CD8-positive, alpha-beta memory T cell (primary cell): ENCODE data around the gene LPIN1. TPM values are rescaled to one million over a fixed set of nuclear protein-coding genes. Genes with fewer than 3 reads are reported as not detected.
"Not testable (repeated sequence)": the region's sequence is repeated elsewhere in the genome, so short reads cannot be mapped to it uniquely, and the experiment has no call there.

ENCODE experiments used
- CTCF ChIA-PET: fragments of 350-600 bp; sonication (Branson Sonifier 250); formaldehyde crosslinking; loops from one replicate; lab custom pipeline; 2021; ENCODE audit warnings: antibody characterized with exemption; lab: Charles Lee
- POLR2A ChIA-PET: fragments of 350-600 bp; sonication (Branson Sonifier 250); formaldehyde crosslinking; loops from one replicate; lab custom pipeline; 2021; ENCODE audit warnings: antibody characterized with exemption; lab: Charles Lee
- DNase-seq, 5 donors: peaks; one replicate each; pipeline versions ENCODE4 v3.0.0 to v3.0.0-alpha.2; 2020 to 2022; ENCODE audit warnings: mixed read lengths in 1 of 5
- H3K27ac ChIP-seq: one replicate; pipeline ENCODE4 v1.7.0; 2013; ENCODE audit warnings: low read depth, mild to moderate bottlenecking, low read length, moderate library complexity
- H3K27me3 ChIP-seq: 2 replicates; pipeline ENCODE4 v1.7.0; 2013; ENCODE audit warnings: low read length, mild to moderate bottlenecking; ENCODE audit not compliant: insufficient read depth, poor library complexity, severe bottlenecking
- H3K36me3 ChIP-seq: 2 replicates; pipeline ENCODE4 v1.7.0; 2013; ENCODE audit warnings: mild to moderate bottlenecking, low read length, moderate library complexity; ENCODE audit not compliant: insufficient read depth
- H3K4me1 ChIP-seq: 2 replicates; pipeline ENCODE4 v1.7.0; 2013; ENCODE audit warnings: mild to moderate bottlenecking, low read length, moderate library complexity; ENCODE audit not compliant: insufficient read depth
- H3K4me3 ChIP-seq: 2 replicates; pipeline ENCODE4 v1.7.0; 2013; ENCODE audit warnings: mild to moderate bottlenecking, low read length
- H3K9me3 ChIP-seq: 2 replicates; pipeline ENCODE4 v1.7.0; 2013; ENCODE audit warnings: mild to moderate bottlenecking, low read length
- H3K27ac Mint-ChIP-seq, 8 donors: one replicate each; pipeline ENCODE4 v1.8.0; 2020 to 2021; ENCODE audit warnings: mixed read lengths in 8 of 8, mild to moderate bottlenecking in 6 of 8, inconsistent platforms in 3 of 8, moderate library complexity in 3 of 8
- H3K27me3 Mint-ChIP-seq, 2 donors: one replicate each; pipeline ENCODE4 v1.8.0; 2020 to 2021; ENCODE audit warnings: mixed read lengths in 2 of 2, mild to moderate bottlenecking in 1 of 2, moderate library complexity in 1 of 2
- H3K36me3 Mint-ChIP-seq, 3 donors: one replicate each; pipeline ENCODE4 v1.8.0; 2020 to 2021; ENCODE audit warnings: mixed read lengths in 3 of 3, inconsistent platforms in 1 of 3, mild to moderate bottlenecking in 1 of 3
- H3K4me1 Mint-ChIP-seq, 3 donors: one replicate each; pipeline ENCODE4 v1.8.0; 2020 to 2021; ENCODE audit warnings: mixed read lengths in 3 of 3, inconsistent platforms in 1 of 3, mild to moderate bottlenecking in 1 of 3
- H3K4me3 Mint-ChIP-seq, 7 donors: one replicate each; pipeline ENCODE4 v1.8.0; 2020 to 2021; ENCODE audit warnings: mixed read lengths in 7 of 7, mild to moderate bottlenecking in 6 of 7, moderate library complexity in 4 of 7, inconsistent platforms in 2 of 7
- H3K9me3 Mint-ChIP-seq, 5 donors: one replicate each; pipeline ENCODE4 v1.8.0; 2020 to 2022; ENCODE audit warnings: mixed read lengths in 5 of 5, mild to moderate bottlenecking in 3 of 5, moderate library complexity in 2 of 5, inconsistent platforms in 1 of 5
- polyA plus RNA-seq: library from polyadenylated mRNA; unstranded; fragments of 300-500 nt; fragmentation: Illumina TruSeq; gene quantifications from one replicate; pipeline ENCODE4 v1.2.3, GENCODE V29; 2021
- total RNA-seq, 2 experiments: library from RNA; stranded (reverse); gene quantifications; one replicate each; pipeline ENCODE4 v1.2.3, GENCODE V29; 2021

Gene LPIN1
- total and polyA plus RNA-seq, 3 experiments from 2014 or later: 25.7 to 37.1 (median 34.8) TPM

GRCh38 chr2:11753452-11753885 lies 7.0 kb downstream of the LPIN1 start:
- peaks cover 0 to 1% (median 0%) of the 10 kb centered on the region in 3 donors for H3K36me3 Mint-ChIP-seq
- peak overlapping the region; percentile 93 to 99 (median 95) for H3K27ac Mint-ChIP-seq
- H3K9me3 Mint-ChIP-seq: no peaks in the 10 kb centered on the region
- H3K27me3 Mint-ChIP-seq: no peaks in the 10 kb centered on the region
- peak; percentile 37 to 69 (median 43) for DNase-seq
- peaks cover 93% of the 10 kb centered on the region for H3K4me1 ChIP-seq
- POLR2A ChIA-PET: interaction anchor here (0.9 to 2.6 kb wide), 2 partner anchors 9 to 21 kb away, joined by 4 to 12 read pairs; no protein-coding TSS in a partner anchor
- H3K27ac ChIP-seq: peak overlapping the region; percentile 71
- H3K4me3 ChIP-seq: peak overlapping the region; percentile 49
- CTCF ChIA-PET: interaction anchor here (0.7 to 7.3 kb wide), 6 partner anchors 9 to 60 kb away, joined by 3 to 43 read pairs (median 6); no protein-coding TSS in a partner anchor
- H3K4me1 Mint-ChIP-seq: peaks cover 83 to 95% (median 93%) of the 10 kb centered on the region in 3 donors
- H3K36me3 ChIP-seq: no peaks in the 10 kb centered on the region
- H3K9me3 ChIP-seq: no peaks in the 10 kb centered on the region
- peak overlapping the region; percentile 79 to 95 (median 84) for H3K4me3 Mint-ChIP-seq
- H3K27me3 ChIP-seq: no peaks in the 10 kb centered on the region

- Histone ChIP-seq H3K36me3 (no peaks in the 10 kb centered on the region), H3K4me3 (peak overlapping the region; percentile 49), H3K4me1 (peaks cover 92% of the 10 kb centered on the region), H3K9me3 (no peaks in the 10 kb centered on the region), H3K27me3 (no peaks in the 10 kb centered on the region), H3K27ac (peak overlapping the region; percentile 71)
- Mint-ChIP-seq H3K9me3 (no peaks in the 10 kb centered on the region), H3K4me1 (peaks cover 83 to 95% (median 93%) of the 10 kb centered on the region in 3 donors), H3K27me3 (peaks cover 0 to under 1% of the 10 kb centered on the region in 2 donors), H3K36me3 (peaks cover 0 to 5% (median 3%) of the 10 kb centered on the region in 3 donors), H3K4me3 (peak overlapping the region; percentile 79 to 95 (median 84)), H3K27ac (peak overlapping the region; percentile 93 to 99 (median 95))
- POLR2A ChIA-PET: interaction anchor here (0.9 to 2.6 kb wide), 2 partner anchors 10 to 21 kb away, joined by 4 to 12 read pairs; no protein-coding TSS in a partner anchor
- DNase-seq: peak; percentile 47 to 80 (median 49)
- CTCF ChIA-PET: interaction anchor here (0.7 to 7.3 kb wide), 7 partner anchors 9 to 61 kb away, joined by 3 to 43 read pairs (median 4); no protein-coding TSS in a partner anchor
Measured at GRCh38 chr2:11753886-11754699, 7.7 kb downstream of the LPIN1 start.

- Histone ChIP-seq H3K27ac (peak overlapping the region; percentile 71), H3K4me3 (peak overlapping the region; percentile 49), H3K9me3 (no peaks in the 10 kb centered on the region), H3K36me3 (no peaks in the 10 kb centered on the region), H3K4me1 (peaks cover 87% of the 10 kb centered on the region), H3K27me3 (no peaks in the 10 kb centered on the region)
- peaks cover 80 to 92% (median 90%) of the 10 kb centered on the region in 3 donors for H3K4me1 Mint-ChIP-seq
- DNase-seq: no peak
- ChIA-PET POLR2A (interaction anchor here (2.6 kb wide), 1 partner anchor 10 kb away, joined by 12 read pairs; no protein-coding TSS in a partner anchor), CTCF (interaction anchor here (0.8 to 7.3 kb wide), 4 partner anchors 10 to 26 kb away, joined by 3 to 43 read pairs (median 10); no protein-coding TSS in a partner anchor)
- H3K9me3 Mint-ChIP-seq: no peaks in the 10 kb centered on the region
- H3K36me3 Mint-ChIP-seq: peaks cover 0 to 5% (median 3%) of the 10 kb centered on the region in 3 donors
- H3K27me3 Mint-ChIP-seq: peaks cover 0 to 1% of the 10 kb centered on the region in 2 donors
- peak overlapping the region in 6 of 7 donors; percentile 82 to 95 (median 85) for H3K4me3 Mint-ChIP-seq
- peak overlapping the region; percentile 93 to 99 (median 95) for H3K27ac Mint-ChIP-seq
Measured at GRCh38 chr2:11754700-11755015, 8.2 kb downstream of the LPIN1 start.

GRCh38 chr2:11757101-11757500 lies 10.7 kb downstream of the LPIN1 start:
- Histone ChIP-seq H3K36me3 (no peaks in the 10 kb centered on the region), H3K27me3 (no peaks in the 10 kb centered on the region), H3K4me3 (no peak overlapping the region), H3K27ac (no peak overlapping the region), H3K4me1 (peaks cover 69% of the 10 kb centered on the region), H3K9me3 (no peaks in the 10 kb centered on the region)
- H3K36me3 Mint-ChIP-seq: peaks cover 0 to 13% (median 5%) of the 10 kb centered on the region in 3 donors
- peaks cover 73 to 87% (median 82%) of the 10 kb centered on the region in 3 donors for H3K4me1 Mint-ChIP-seq
- POLR2A ChIA-PET: interaction anchor here (0.6 kb wide), 1 partner anchor 18 kb away, joined by 5 read pairs; no protein-coding TSS in a partner anchor
- peak overlapping the region in 5 of 7 donors; percentile 12 to 37 (median 22) for H3K4me3 Mint-ChIP-seq
- no peaks in the 10 kb centered on the region for H3K9me3 Mint-ChIP-seq
- DNase-seq: no peak
- H3K27ac Mint-ChIP-seq: peak overlapping the region; percentile 42 to 92 (median 86)
- CTCF ChIA-PET: interaction anchor here (0.8 to 2.8 kb wide), 5 partner anchors 10 to 23 kb away, joined by 3 to 13 read pairs (median 3); partner anchors contain the start of gene LPIN1
- H3K27me3 Mint-ChIP-seq: peaks cover 0 to 1% of the 10 kb centered on the region in 2 donors

DNA sequence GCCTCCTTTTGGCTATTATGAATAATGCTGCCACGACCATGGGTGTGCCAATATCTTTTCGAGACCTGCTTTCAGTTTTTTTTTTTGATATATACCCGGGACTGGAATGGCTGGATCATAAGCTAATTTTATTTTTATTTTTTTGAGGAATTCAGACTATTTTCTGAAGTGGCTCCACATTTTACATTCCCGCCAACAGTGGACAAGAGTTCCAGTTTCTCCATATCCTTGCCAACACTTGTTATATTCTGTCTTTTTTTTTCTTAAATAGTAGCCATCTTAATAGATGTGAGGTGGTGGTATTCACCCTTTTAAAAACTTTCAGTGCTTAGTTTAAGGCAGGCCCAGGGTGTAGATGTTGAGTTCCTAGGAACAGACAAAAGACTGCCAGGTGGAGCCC lies 11.8 kb downstream of the LPIN1 start:
- peaks cover 61% of the 10 kb centered on the region for H3K4me1 ChIP-seq
- Mint-ChIP-seq H3K36me3 (peaks cover 0 to 22% (median 7%) of the 10 kb centered on the region in 3 donors), H3K27ac (peak overlapping the region in 7 of 8 donors; percentile 74 to 92 (median 89)), H3K4me1 (peaks cover 75 to 89% (median 83%) of the 10 kb centered on the region in 3 donors), H3K9me3 (no peaks in the 10 kb centered on the region), H3K4me3 (no peak overlapping the region), H3K27me3 (peaks cover 0 to 3% of the 10 kb centered on the region in 2 donors)
- DNase-seq: no peak
- H3K4me3 ChIP-seq: no peak overlapping the region
- no peaks in the 10 kb centered on the region for H3K9me3 ChIP-seq
- ChIA-PET CTCF (interaction anchor here (0.8 to 2.8 kb wide), 6 partner anchors 11 to 70 kb away, joined by 3 to 13 read pairs (median 3); no protein-coding TSS in a partner anchor), POLR2A (interaction anchor here (0.5 kb wide), 1 partner anchor 14 kb away, joined by 3 read pairs; no protein-coding TSS in a partner anchor)
- H3K27me3 ChIP-seq: no peaks in the 10 kb centered on the region
- no peaks in the 10 kb centered on the region for H3K36me3 ChIP-seq
- no peak overlapping the region for H3K27ac ChIP-seq

- Histone ChIP-seq H3K27me3 (no peaks in the 10 kb centered on the region), H3K27ac (no peak overlapping the region), H3K4me1 (peaks cover 57% of the 10 kb centered on the region), H3K9me3 (no peaks in the 10 kb centered on the region), H3K4me3 (no peak overlapping the region), H3K36me3 (no peaks in the 10 kb centered on the region)
- H3K27me3 Mint-ChIP-seq: peaks cover 0 to 3% of the 10 kb centered on the region in 2 donors
- no peaks in the 10 kb centered on the region for H3K9me3 Mint-ChIP-seq
- peak overlapping the region in 6 of 8 donors; percentile 35 to 89 (median 86) for H3K27ac Mint-ChIP-seq
- DNase-seq: no peak
- H3K36me3 Mint-ChIP-seq: peaks cover 0 to 27% (median 9%) of the 10 kb centered on the region in 3 donors
- POLR2A ChIA-PET: interaction anchor here (0.5 kb wide), 1 partner anchor 15 kb away, joined by 3 read pairs; no protein-coding TSS in a partner anchor
- CTCF ChIA-PET: interaction anchor here (0.8 to 2.8 kb wide), 6 partner anchors 12 to 70 kb away, joined by 3 to 13 read pairs (median 3); no protein-coding TSS in a partner anchor
- peak overlapping the region in 2 of 7 donors; percentile 13 to 23 for H3K4me3 Mint-ChIP-seq
- H3K4me1 Mint-ChIP-seq: peaks cover 73 to 89% (median 83%) of the 10 kb centered on the region in 3 donors
Measured at GRCh38 chr2:11758647-11759046, 12.2 kb downstream of the LPIN1 start.

- H3K4me3 Mint-ChIP-seq, H3K27me3 ChIP-seq, DNase-seq, H3K27me3 Mint-ChIP-seq, H3K4me3 ChIP-seq, H3K9me3 Mint-ChIP-seq, POLR2A ChIA-PET, H3K9me3 ChIP-seq, H3K36me3 ChIP-seq, H3K27ac ChIP-seq: not testable (repeated sequence)
- CTCF ChIA-PET: interaction anchor here (1.4 to 2.8 kb wide), 4 partner anchors 16 to 66 kb away, joined by 3 to 13 read pairs (median 4); no protein-coding TSS in a partner anchor
- peaks cover 68 to 83% (median 83%) of the 10 kb centered on the region in 3 donors for H3K4me1 Mint-ChIP-seq
- H3K4me1 ChIP-seq: peaks cover 51% of the 10 kb centered on the region
- peak overlapping the region in 4 of 8 donors; percentile 35 to 89 (median 86) for H3K27ac Mint-ChIP-seq
- H3K36me3 Mint-ChIP-seq: peaks cover 0 to 32% (median 11%) of the 10 kb centered on the region in 3 donors
Measured at GRCh38 chr2:11759182-11759975, 12.9 kb downstream of the LPIN1 start.
